Measurements from ENCODE around the gene AOX1. TPM values are rescaled to one million over a fixed set of nuclear protein-coding genes. Genes with fewer than 3 reads are reported as not detected.

Gene AOX1
- total RNA-seq, 1 experiment from 2014 or later: 0.45 TPM

DNA sequence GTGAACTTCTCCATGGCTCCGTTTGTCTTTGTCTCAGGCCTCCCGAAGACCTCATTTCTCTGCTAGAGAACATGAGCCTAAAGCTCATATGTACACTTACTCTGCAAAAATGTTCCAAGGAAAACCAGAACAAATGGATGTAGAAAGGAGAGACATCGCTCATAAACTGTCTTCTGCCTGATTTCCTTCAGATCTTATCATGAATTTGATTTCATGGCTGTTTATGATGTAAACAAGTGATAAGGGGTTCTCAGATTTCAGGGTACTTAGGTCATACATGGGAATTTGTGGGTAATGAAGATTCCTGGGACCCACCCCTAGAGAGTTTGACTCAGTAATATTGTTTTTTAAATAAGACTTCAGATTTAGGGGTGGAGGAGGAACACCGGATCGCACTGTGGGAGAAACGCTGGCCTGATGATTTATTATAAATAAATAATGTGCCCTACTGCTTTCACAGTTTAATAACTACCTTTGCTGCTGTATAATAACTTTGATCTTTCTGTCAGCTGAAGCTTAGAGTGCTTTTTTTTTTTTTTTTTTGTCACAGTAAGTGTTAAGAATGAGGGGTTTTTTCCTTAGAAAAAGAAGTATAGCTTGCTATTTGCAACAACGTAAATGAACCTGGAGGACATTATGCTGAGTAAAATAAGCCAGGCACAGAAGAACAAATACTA lies 14.9 kb downstream of the AOX1 start:
- intact Hi-C loops (cut with micrococcal nuclease; ENCODE audit: unreplicated experiment): no loop called here
- Mint-ChIP-seq H3K27ac (ENCODE audit: unreplicated experiment) (no peak overlapping the region), H3K9me3 (ENCODE audit: low read depth, unreplicated experiment) (no peaks in the 10 kb centered on the region), H3K4me1 (ENCODE audit: low read depth, unreplicated experiment) (peaks cover 44% of the 10 kb centered on the region), H3K4me3 (ENCODE audit: low read depth, unreplicated experiment) (no peak overlapping the region), H3K36me3 (ENCODE audit: insufficient read depth, unreplicated experiment) (peaks cover 4% of the 10 kb centered on the region), H3K27me3 (ENCODE audit: unreplicated experiment) (no peaks in the 10 kb centered on the region)
- CTCF ChIA-PET: no interaction called here
- no peak for TF ChIP-seq CTCF (IDR thresholded peaks at IDR 0.05; ENCODE audit: unreplicated experiment)
- BruUV-seq (replicated peaks): no TSS peak
- DNase-seq: no peak

DNA sequence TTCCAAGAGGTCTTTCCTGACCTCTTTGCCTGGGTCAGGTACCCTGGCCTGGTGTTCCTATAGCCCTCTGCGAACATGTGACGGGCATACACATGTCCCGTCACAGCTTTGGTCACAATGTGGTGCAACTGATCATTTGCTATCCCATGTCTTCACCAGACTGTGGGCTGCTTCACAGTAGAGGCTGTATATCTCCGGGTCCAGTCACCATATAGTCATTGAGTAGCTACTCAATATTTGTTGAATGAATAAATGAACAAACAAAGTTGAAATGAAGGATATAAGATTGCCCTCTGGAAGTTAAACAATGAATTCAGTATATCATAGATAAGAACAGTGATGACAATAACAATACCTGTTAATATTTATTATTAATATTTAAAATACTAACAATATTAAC lies 16.8 kb downstream of the AOX1 start:
- BruUV-seq (replicated peaks): no TSS peak

GRCh38 chr2:200603972-200604371 lies 18.2 kb downstream of the AOX1 start:
- intact Hi-C loops (cut with micrococcal nuclease; ENCODE audit: unreplicated experiment): no loop called here
- no TSS peak for BruUV-seq (replicated peaks)
- Mint-ChIP-seq H3K36me3 (ENCODE audit: insufficient read depth, unreplicated experiment) (no peaks in the 10 kb centered on the region), H3K4me3 (ENCODE audit: low read depth, unreplicated experiment) (no peak overlapping the region), H3K9me3 (ENCODE audit: low read depth, unreplicated experiment) (peaks cover 7% of the 10 kb centered on the region), H3K4me1 (ENCODE audit: low read depth, unreplicated experiment) (peaks cover 23% of the 10 kb centered on the region), H3K27me3 (ENCODE audit: unreplicated experiment) (no peaks in the 10 kb centered on the region), H3K27ac (ENCODE audit: unreplicated experiment) (no peak overlapping the region)
- DNase-seq: no peak
- no peak for TF ChIP-seq CTCF (IDR thresholded peaks at IDR 0.05; ENCODE audit: unreplicated experiment)
- CTCF ChIA-PET: no interaction called here

More for the DNA sequence above, 16.8 kb downstream of the AOX1 start:
- intact Hi-C loops (cut with micrococcal nuclease; ENCODE audit: unreplicated experiment): no loop called here
- Mint-ChIP-seq H3K27me3 (ENCODE audit: unreplicated experiment) (no peaks in the 10 kb centered on the region), H3K9me3 (ENCODE audit: low read depth, unreplicated experiment) (peaks cover 3% of the 10 kb centered on the region), H3K27ac (ENCODE audit: unreplicated experiment) (no peak overlapping the region), H3K4me3 (ENCODE audit: low read depth, unreplicated experiment) (no peak overlapping the region), H3K36me3 (ENCODE audit: insufficient read depth, unreplicated experiment) (no peaks in the 10 kb centered on the region), H3K4me1 (ENCODE audit: low read depth, unreplicated experiment) (peaks cover 25% of the 10 kb centered on the region)
- no peak for TF ChIP-seq CTCF (IDR thresholded peaks at IDR 0.05; ENCODE audit: unreplicated experiment)
- CTCF ChIA-PET: no interaction called here
- no peak for DNase-seq

GRCh38 chr2:200604571-200605255 lies 18.9 kb downstream of the AOX1 start:
- Mint-ChIP-seq H3K4me3 (ENCODE audit: low read depth, unreplicated experiment) (no peak overlapping the region), H3K27me3 (ENCODE audit: unreplicated experiment) (no peaks in the 10 kb centered on the region), H3K4me1 (ENCODE audit: low read depth, unreplicated experiment) (peaks cover 23% of the 10 kb centered on the region), H3K36me3 (ENCODE audit: insufficient read depth, unreplicated experiment) (no peaks in the 10 kb centered on the region), H3K9me3 (ENCODE audit: low read depth, unreplicated experiment) (peaks cover 7% of the 10 kb centered on the region), H3K27ac (ENCODE audit: unreplicated experiment) (no peak overlapping the region)
- BruUV-seq (replicated peaks): no TSS peak
- DNase-seq: no peak
- no peak for TF ChIP-seq CTCF (IDR thresholded peaks at IDR 0.05; ENCODE audit: unreplicated experiment)
- CTCF ChIA-PET: no interaction called here
- intact Hi-C loops (cut with micrococcal nuclease; ENCODE audit: unreplicated experiment): no loop called here
